ENCODE measurements around the gene SERPINA5. TPM values are rescaled to one million over a fixed set of nuclear protein-coding genes. Genes with fewer than 3 reads are reported as not detected.

The SERPINA5 gene
- total and polyA plus RNA-seq, 2 donors (not counting 1 experiment from before 2014, with no cell fraction given): not detected

- intact Hi-C loops (cut with micrococcal nuclease): no loop called here
- H3K4me1 ChIP-seq (ENCODE audit: control insufficient read depth in 2 of 2, insufficient read depth in 2 of 2, low read length in 2 of 2): no peaks in the 10 kb centered on the region
- H3K27me3 Mint-ChIP-seq: peaks cover 4% of the 10 kb centered on the region
- CTCF ChIA-PET: no interaction called here
- H2AFZ ChIP-seq (ENCODE audit: insufficient read depth, low read depth, low read length, poor library complexity, severe bottlenecking): no peak overlapping the region
- H3K9ac ChIP-seq (ENCODE audit: low read length): no peak overlapping the region
- H3K4me2 ChIP-seq (replicated peaks; ENCODE audit: low read depth, low read length, poor library complexity, severe bottlenecking): no peak overlapping the region
- no peak overlapping the region for H3K27ac ChIP-seq (ENCODE audit: low read length in 2 of 2)
- DNase-seq (no peak), ATAC-seq (ENCODE audit: low read depth) (no peak)
- TF ChIP-seq EZH2 (IDR thresholded peaks at IDR 0.05; ENCODE audit: borderline replicate concordance, insufficient read depth, low read depth, low read length, poor library complexity, severe bottlenecking) (no peak), CTCF (IDR thresholded peaks at IDR 0.05) (no peak)
- H3K36me3 ChIP-seq (replicated peaks in 1 of 2; ENCODE audit: control extremely low read depth in 1 of 2, control insufficient read depth in 1 of 2, extremely low read depth in 1 of 2, insufficient read depth in 2 of 2, low read length in 1 of 2): no peaks in the 10 kb centered on the region
- POLR2A ChIA-PET: no interaction called here
- H3K79me2 ChIP-seq (ENCODE audit: control insufficient read depth, insufficient read depth, low read length): no peaks in the 10 kb centered on the region
- no peaks in the 10 kb centered on the region for H4K20me1 ChIP-seq (ENCODE audit: control insufficient read depth, insufficient read depth, low read length, poor library complexity, severe bottlenecking)
- no peaks in the 10 kb centered on the region for H3K27me3 ChIP-seq (replicated peaks in 1 of 4; ENCODE audit: control extremely low read depth in 1 of 4, control insufficient read depth in 3 of 4, insufficient read depth in 4 of 4, low read length in 3 of 4)
- H3K4me3 Mint-ChIP-seq: no peak overlapping the region
- peaks cover 0 to 15% (median 0%) of the 10 kb centered on the region in 3 donors for H3K9me3 ChIP-seq (ENCODE audit: control extremely low read depth in 1 of 3, control insufficient read depth in 2 of 3, insufficient read depth in 1 of 3, low read length in 2 of 3)
- WGBS (ENCODE audit: insufficient coverage): 85% methylated on average over 6 of the region's 6 CpGs
- no peak overlapping the region for H3K27ac Mint-ChIP-seq
- no peaks in the 10 kb centered on the region for H3K9me3 Mint-ChIP-seq (ENCODE audit: insufficient read depth)
- H3K4me1 Mint-ChIP-seq: no peaks in the 10 kb centered on the region
- H3K4me3 ChIP-seq (ENCODE audit: control extremely low read depth in 1 of 5, extremely low read depth in 1 of 5, insufficient read depth in 1 of 5, low read depth in 2 of 5, low read length in 4 of 5): no peak overlapping the region
Measured at GRCh38 chr14:94570002-94570400, 11.2 kb upstream of the SERPINA5 start.

- H3K79me2 ChIP-seq (ENCODE audit: control insufficient read depth, insufficient read depth, low read length): no peaks in the 10 kb centered on the region
- ATAC-seq (ENCODE audit: low read depth) (no peak), DNase-seq (no peak)
- no peaks in the 10 kb centered on the region for H3K4me1 Mint-ChIP-seq
- no peak for TF ChIP-seq CTCF (IDR thresholded peaks at IDR 0.05)
- TF ChIP-seq EZH2 (IDR thresholded peaks at IDR 0.05; ENCODE audit: borderline replicate concordance, insufficient read depth, low read depth, low read length, poor library complexity, severe bottlenecking): no peak
- CTCF ChIA-PET: no interaction called here
- H3K27ac Mint-ChIP-seq: no peak overlapping the region
- intact Hi-C loops (cut with micrococcal nuclease): no loop called here
- H3K27ac ChIP-seq (ENCODE audit: low read length in 2 of 2): no peak overlapping the region
- no peak overlapping the region for H3K4me2 ChIP-seq (replicated peaks; ENCODE audit: low read depth, low read length, poor library complexity, severe bottlenecking)
- H3K27me3 ChIP-seq (replicated peaks in 1 of 4; ENCODE audit: control extremely low read depth in 1 of 4, control insufficient read depth in 3 of 4, insufficient read depth in 4 of 4, low read length in 3 of 4): no peaks in the 10 kb centered on the region
- no peak overlapping the region for H2AFZ ChIP-seq (ENCODE audit: insufficient read depth, low read depth, low read length, poor library complexity, severe bottlenecking)
- POLR2A ChIA-PET: no interaction called here
- H3K9me3 Mint-ChIP-seq (ENCODE audit: insufficient read depth): no peaks in the 10 kb centered on the region
- H3K36me3 ChIP-seq (replicated peaks in 1 of 2; ENCODE audit: control extremely low read depth in 1 of 2, control insufficient read depth in 1 of 2, extremely low read depth in 1 of 2, insufficient read depth in 2 of 2, low read length in 1 of 2): no peaks in the 10 kb centered on the region
- peaks cover 4% of the 10 kb centered on the region for H3K27me3 Mint-ChIP-seq
- H4K20me1 ChIP-seq (ENCODE audit: control insufficient read depth, insufficient read depth, low read length, poor library complexity, severe bottlenecking): no peaks in the 10 kb centered on the region
- peaks cover 0 to 15% (median 0%) of the 10 kb centered on the region in 3 donors for H3K9me3 ChIP-seq (ENCODE audit: control extremely low read depth in 1 of 3, control insufficient read depth in 2 of 3, insufficient read depth in 1 of 3, low read length in 2 of 3)
- no peak overlapping the region for H3K9ac ChIP-seq (ENCODE audit: low read length)
- no peak overlapping the region for H3K4me3 Mint-ChIP-seq
- H3K4me1 ChIP-seq (ENCODE audit: control insufficient read depth in 2 of 2, insufficient read depth in 2 of 2, low read length in 2 of 2): no peaks in the 10 kb centered on the region
- WGBS (ENCODE audit: insufficient coverage): 91% methylated on average over 7 of the region's 9 CpGs
- no peak overlapping the region for H3K4me3 ChIP-seq (ENCODE audit: control extremely low read depth in 1 of 5, extremely low read depth in 1 of 5, insufficient read depth in 1 of 5, low read depth in 2 of 5, low read length in 4 of 5)
Measured at GRCh38 chr14:94570440-94570839, 10.8 kb upstream of the SERPINA5 start.
